Measurements from ENCODE around the gene LACTBL1.

LACTBL1 gene

DNA sequence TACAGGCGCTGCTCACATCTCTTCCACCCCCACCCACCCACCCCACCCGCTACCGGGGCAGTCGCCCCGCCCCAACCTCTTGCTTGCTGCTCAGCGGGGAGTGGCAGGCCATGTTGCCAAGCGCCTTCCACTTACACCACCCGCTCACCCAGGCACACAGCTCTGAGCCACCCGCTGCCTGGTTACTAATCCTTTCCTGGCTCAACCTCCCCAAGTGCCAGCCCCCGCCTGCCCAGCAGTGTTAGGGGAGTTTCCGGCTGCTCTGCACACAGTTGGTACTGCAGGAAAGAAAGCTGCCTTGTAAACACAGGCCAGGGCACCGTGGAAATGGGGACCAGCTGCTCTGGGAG, 56.2 kb downstream of the LACTBL1 start:
- TF ChIP-seq CTCF (IDR thresholded peaks at IDR 0.05; ENCODE audit: extremely low read depth, insufficient read depth, missing control alignments), result no peak
- DNase-seq (ENCODE audit: low spot score), result no peak
- in situ Hi-C loops (cut with MboI; ENCODE audit: low pct_unique_long_range_greater_than_20kb, low sequenced_read_pairs, unreplicated experiment), result no loop called here

DNA sequence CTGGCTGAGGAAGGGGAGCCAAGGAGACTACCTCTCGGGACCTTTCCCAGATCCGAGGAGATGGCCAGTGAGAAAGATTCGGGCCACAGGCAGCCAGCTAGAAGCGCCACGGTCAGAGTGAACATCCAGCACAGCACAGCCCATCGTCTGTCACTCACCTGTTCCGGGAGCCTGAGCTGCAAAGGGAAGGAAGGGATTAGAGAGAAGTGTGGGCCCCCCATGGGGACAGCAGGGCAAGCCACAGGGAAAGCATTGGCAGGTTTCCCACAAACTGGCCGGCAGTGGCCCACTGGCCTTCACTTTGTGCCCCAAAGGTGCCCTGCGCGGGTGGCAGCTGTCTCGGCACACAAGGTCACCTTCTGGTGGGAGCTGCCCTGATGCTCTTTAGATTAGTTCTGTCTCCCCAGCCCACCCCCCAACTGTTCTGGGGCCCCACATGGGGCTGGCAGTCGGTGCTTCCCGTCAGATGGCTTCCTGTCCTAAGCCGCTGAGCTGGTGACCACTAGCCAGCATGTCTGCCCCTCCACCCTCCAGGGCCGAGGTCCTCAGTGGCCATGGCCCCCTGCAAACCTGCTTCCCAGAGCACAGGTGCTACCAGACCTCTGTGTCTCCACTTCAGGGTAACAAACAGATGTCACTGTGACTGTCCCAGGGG, 56.7 kb downstream of the LACTBL1 start:
- TF ChIP-seq CTCF (IDR thresholded peaks at IDR 0.05; ENCODE audit: extremely low read depth, insufficient read depth, missing control alignments), result no peak
- no peak for DNase-seq (ENCODE audit: low spot score)
- in situ Hi-C loops (cut with MboI; ENCODE audit: low pct_unique_long_range_greater_than_20kb, low sequenced_read_pairs, unreplicated experiment), result no loop called here

- in situ Hi-C loops (cut with MboI; ENCODE audit: low pct_unique_long_range_greater_than_20kb, low sequenced_read_pairs, unreplicated experiment), result no loop called here
- no peak for TF ChIP-seq CTCF (IDR thresholded peaks at IDR 0.05; ENCODE audit: extremely low read depth, insufficient read depth, missing control alignments)
- no peak for DNase-seq (ENCODE audit: low spot score)
These were observed 57.4 kb downstream of the LACTBL1 start for GRCh38 chr1:22915231-22915630.

GRCh38 chr1:22914633-22915217, 57.9 kb downstream of the LACTBL1 start:
- DNase-seq (ENCODE audit: low spot score), result no peak
- no peak for TF ChIP-seq CTCF (IDR thresholded peaks at IDR 0.05; ENCODE audit: extremely low read depth, insufficient read depth, missing control alignments)
- in situ Hi-C loops (cut with MboI; ENCODE audit: low pct_unique_long_range_greater_than_20kb, low sequenced_read_pairs, unreplicated experiment), result no loop called here

DNA sequence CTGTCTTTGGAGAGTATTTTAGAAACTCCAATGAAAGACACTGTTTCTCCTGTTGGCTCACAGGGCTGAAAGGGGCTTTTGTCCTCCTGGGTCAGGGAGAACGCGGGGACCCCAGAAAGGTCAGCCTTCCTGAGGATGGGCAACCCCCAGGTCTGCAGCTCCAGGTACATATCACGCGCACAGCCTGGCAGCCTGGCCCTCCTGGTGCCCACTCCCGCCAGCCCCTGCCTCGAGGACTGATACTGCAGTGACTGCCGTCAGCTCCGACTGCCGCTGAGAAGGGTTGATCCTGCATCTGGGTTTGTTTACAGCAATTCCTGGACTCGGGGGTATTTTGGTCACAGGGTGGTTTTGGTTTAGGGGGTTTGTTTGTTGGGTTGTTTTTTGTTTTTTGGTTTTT, 58.5 kb downstream of the LACTBL1 start:
- in situ Hi-C loops (cut with MboI; ENCODE audit: low pct_unique_long_range_greater_than_20kb, low sequenced_read_pairs, unreplicated experiment), result no loop called here
- DNase-seq (ENCODE audit: low spot score), result no peak
- TF ChIP-seq CTCF (IDR thresholded peaks at IDR 0.05; ENCODE audit: extremely low read depth, insufficient read depth, missing control alignments), result no peak

- in situ Hi-C loops (cut with MboI; ENCODE audit: low pct_unique_long_range_greater_than_20kb, low sequenced_read_pairs, unreplicated experiment), result no loop called here
- DNase-seq (ENCODE audit: low spot score), result no peak
- TF ChIP-seq CTCF (IDR thresholded peaks at IDR 0.05; ENCODE audit: extremely low read depth, insufficient read depth, missing control alignments), result no peak
These were observed 59.1 kb downstream of the LACTBL1 start for GRCh38 chr1:22913421-22914141.

Measured in GM13977 (cell line).